ENCODE results near the gene ABCC3.

The ABCC3 gene, protein sequence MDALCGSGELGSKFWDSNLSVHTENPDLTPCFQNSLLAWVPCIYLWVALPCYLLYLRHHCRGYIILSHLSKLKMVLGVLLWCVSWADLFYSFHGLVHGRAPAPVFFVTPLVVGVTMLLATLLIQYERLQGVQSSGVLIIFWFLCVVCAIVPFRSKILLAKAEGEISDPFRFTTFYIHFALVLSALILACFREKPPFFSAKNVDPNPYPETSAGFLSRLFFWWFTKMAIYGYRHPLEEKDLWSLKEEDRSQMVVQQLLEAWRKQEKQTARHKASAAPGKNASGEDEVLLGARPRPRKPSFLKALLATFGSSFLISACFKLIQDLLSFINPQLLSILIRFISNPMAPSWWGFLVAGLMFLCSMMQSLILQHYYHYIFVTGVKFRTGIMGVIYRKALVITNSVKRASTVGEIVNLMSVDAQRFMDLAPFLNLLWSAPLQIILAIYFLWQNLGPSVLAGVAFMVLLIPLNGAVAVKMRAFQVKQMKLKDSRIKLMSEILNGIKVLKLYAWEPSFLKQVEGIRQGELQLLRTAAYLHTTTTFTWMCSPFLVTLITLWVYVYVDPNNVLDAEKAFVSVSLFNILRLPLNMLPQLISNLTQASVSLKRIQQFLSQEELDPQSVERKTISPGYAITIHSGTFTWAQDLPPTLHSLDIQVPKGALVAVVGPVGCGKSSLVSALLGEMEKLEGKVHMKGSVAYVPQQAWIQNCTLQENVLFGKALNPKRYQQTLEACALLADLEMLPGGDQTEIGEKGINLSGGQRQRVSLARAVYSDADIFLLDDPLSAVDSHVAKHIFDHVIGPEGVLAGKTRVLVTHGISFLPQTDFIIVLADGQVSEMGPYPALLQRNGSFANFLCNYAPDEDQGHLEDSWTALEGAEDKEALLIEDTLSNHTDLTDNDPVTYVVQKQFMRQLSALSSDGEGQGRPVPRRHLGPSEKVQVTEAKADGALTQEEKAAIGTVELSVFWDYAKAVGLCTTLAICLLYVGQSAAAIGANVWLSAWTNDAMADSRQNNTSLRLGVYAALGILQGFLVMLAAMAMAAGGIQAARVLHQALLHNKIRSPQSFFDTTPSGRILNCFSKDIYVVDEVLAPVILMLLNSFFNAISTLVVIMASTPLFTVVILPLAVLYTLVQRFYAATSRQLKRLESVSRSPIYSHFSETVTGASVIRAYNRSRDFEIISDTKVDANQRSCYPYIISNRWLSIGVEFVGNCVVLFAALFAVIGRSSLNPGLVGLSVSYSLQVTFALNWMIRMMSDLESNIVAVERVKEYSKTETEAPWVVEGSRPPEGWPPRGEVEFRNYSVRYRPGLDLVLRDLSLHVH (N-terminal part only)

DNA sequence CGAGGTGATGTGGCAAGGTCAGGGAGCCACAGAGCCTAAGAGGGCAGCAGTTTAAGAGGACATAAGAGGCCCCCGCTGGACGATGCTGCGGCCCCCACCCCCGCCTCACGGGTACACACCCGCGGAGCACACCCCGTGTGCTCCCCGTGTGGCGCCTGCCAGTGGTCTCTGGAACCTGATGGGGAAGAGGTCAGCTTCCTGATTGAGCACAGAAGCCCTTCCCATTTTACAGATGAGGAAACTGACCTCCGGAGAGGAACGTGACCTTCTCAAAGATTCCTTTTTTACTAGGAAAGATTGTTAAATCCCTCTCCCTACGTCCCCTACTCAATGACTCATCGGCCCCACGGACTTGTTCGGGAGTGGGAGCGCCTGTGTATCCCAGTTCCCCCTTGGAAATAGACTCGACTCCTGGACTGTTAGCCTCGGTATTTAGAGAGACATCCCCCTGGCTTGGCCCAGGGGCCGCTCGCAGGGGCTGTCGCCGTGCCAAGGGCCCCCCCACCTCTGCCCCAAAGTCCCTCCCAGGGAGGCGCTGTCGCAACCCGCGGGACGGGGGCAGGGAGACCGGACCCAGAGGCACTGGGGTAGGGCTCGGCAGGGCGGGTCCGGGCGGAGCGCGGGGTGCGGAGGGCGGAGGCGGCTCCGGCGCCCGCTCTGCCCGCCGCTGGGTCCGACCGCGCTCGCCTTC is at the start of gene ABCC3:
Gene ABCC3 (plus strand): TSS at position 658 of the 691 bp plus-strand sequence. CDS start 56 bp downstream, outside the sequence.
- DNase-seq (ENCODE audit: low read depth, low spot score), result peak; percentile 70

GRCh38 chr17:50585346-50585745 is 49.3 kb upstream of the ABCC3 start:
- DNase-seq (ENCODE audit: low read depth, low spot score), result no peak

- no peak for DNase-seq (ENCODE audit: low read depth, low spot score)
Measured at GRCh38 chr17:50585891-50586290, 48.8 kb upstream of the ABCC3 start.

GRCh38 chr17:50586421-50587247 is 48.0 kb upstream of the ABCC3 start:
- no peak for DNase-seq (ENCODE audit: low read depth, low spot score)

GRCh38 chr17:50587571-50587970 is 47.1 kb upstream of the ABCC3 start:
- no peak for DNase-seq (ENCODE audit: low read depth, low spot score)

GRCh38 chr17:50588391-50589049 is 46.2 kb upstream of the ABCC3 start:
- DNase-seq (ENCODE audit: low read depth, low spot score), result peak; percentile 63

GRCh38 chr17:50589095-50589705 is 45.5 kb upstream of the ABCC3 start:
- DNase-seq (ENCODE audit: low read depth, low spot score), result peak; percentile 63

GRCh38 chr17:50590946-50591737 is 43.5 kb upstream of the ABCC3 start:
- DNase-seq (ENCODE audit: low read depth, low spot score), result no peak

GRCh38 chr17:50593321-50593720 is 41.4 kb upstream of the ABCC3 start:
- DNase-seq (ENCODE audit: low read depth, low spot score), result peak; percentile 63

- DNase-seq (ENCODE audit: low read depth, low spot score), result no peak
Measured at GRCh38 chr17:50594128-50594823, 40.4 kb upstream of the ABCC3 start.

DNA sequence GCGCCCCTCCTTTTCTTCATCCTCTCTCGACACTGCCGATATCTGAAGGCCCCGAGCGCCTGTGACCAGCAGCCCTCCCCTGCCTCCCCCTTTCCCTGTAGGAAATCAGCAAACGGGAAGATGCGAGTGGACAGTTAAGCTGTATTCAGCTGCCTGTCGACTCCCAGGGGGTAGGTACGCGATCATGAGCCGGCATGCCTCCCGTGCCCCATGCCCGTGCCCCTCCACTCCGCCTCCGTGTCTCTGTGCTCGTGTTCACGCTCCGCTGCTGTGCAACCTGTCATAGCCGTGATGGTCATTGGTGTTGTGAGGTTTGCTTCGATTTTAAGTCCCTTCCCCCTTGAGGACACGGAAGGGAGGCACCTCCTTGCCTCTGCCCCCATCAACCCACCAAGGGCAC is 39.8 kb upstream of the ABCC3 start:
- no peak for DNase-seq (ENCODE audit: low read depth, low spot score)

GRCh38 chr17:50596191-50597037 is 38.3 kb upstream of the ABCC3 start:
- no peak for DNase-seq (ENCODE audit: low read depth, low spot score)

DNA sequence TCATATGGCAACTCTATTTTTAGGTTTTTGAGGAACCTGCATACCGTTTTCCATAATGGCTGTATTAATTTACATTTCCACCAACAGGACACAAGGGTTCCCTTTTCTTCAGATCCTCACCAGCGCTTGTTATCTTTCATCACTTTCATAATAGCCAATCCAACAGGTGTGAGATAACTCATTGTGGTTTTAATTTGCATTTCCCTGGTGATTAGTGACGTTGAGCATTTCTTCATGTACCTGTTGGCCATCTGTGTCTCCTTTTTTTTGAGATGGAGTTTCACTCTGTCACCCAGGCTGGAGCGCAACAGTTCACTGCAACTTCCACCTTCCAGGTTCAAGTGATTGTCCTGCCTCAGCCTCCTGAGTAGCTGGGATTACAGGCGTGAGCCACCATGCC is 36.2 kb upstream of the ABCC3 start:
- DNase-seq (ENCODE audit: low read depth, low spot score), result no peak

- no peak for DNase-seq (ENCODE audit: low read depth, low spot score)
Measured at GRCh38 chr17:50599606-50600005, 35.1 kb upstream of the ABCC3 start.

DNA sequence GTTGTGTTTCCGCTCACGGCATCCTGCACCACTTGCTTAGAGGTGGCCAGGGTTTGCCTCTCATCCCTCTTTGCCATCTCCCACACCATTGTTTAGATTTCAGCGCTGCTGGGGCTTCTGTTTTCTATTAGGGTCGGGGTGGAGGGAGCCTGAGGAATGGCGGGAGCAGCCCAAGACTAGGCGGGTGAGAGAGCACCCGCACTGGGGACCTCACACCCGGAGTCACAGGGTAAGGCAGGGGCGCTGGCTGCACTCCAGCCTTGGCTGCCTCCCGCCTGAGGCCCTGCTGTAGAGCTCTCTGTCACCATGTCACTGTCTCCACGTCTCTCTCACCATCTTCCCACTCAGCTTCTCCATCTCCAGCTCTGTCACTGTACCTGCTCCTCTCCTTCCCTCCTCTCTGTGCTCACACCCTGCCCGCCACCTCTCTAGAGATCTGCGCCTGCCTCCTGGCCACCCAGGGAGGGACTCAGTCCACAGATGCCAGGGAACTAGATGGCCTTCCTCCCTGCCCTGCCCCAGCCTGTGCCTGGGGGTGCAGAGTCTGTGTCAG is 32.8 kb upstream of the ABCC3 start:
- no peak for DNase-seq (ENCODE audit: low read depth, low spot score)

DNA sequence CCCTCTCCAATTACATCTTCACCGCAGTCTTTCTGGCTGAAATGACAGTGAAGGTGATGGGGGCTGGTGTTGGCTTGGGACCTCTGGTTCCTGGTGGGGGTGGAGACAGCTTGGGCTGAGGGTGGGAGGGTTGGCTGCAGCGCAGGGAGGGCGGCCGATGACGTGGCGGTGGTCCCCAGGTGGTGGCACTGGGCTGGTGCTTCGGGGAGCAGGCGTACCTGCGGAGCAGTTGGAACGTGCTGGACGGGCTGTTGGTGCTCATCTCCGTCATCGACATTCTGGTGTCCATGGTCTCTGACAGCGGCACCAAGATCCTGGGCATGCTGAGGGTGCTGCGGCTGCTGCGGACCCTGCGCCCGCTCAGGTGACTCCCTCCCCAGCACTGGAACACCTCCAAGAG is 31.8 kb upstream of the ABCC3 start:
- DNase-seq (ENCODE audit: low read depth, low spot score), result no peak

DNA sequence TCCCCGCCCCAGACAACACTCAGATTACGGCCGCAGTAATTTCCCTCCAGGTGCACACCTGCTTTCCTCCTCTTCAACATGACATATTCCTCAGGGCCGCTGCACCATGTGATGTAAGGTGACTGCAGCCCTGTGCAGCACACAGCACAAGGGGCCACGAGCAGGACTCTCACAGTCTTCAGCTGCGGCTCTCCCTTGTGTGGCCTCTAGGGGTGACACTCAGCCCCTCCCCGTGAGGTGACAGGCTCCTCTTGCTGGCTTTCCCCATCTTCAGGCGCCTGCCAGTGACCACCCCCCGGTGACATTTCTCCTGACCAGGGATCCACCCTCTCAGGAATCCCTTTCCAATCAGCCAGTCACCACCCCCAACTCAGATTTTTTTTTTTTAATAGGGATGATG is 31.3 kb upstream of the ABCC3 start:
- DNase-seq (ENCODE audit: low read depth, low spot score), result no peak
